HepG2 (cell line): ENCODE measurements around the gene ZNF653. TPM values are rescaled to one million over a fixed set of nuclear protein-coding genes. Genes with fewer than 3 reads are reported as not detected.

Experiments used
- ARHGAP35 ChIP-seq: sonication (generic); formaldehyde crosslinking; IDR thresholded peaks from 2 replicates; pipeline ENCODE4 v1.9.0; 2022; ENCODE audit warnings: mild to moderate bottlenecking, inconsistent platforms, moderate library complexity, missing genetic modification reagents, borderline replicate concordance
- FOXC1 ChIP-seq: sonication (generic); formaldehyde crosslinking; IDR thresholded peaks from 2 replicates; pipeline ENCODE4 v1.8.0; 2022; ENCODE audit warnings: mild to moderate bottlenecking, missing genetic modification reagents, borderline replicate concordance
- MAFG ChIP-seq: sonication (generic); formaldehyde crosslinking; IDR thresholded peaks from 2 replicates; pipeline ENCODE4 v1.5.1; 2020; ENCODE audit warnings: mild to moderate bottlenecking, missing genetic modification reagents
- NCOA2 ChIP-seq: sonication (generic); formaldehyde crosslinking; IDR thresholded peaks from 2 replicates; pipeline ENCODE4 v1.8.0; 2022; ENCODE audit warnings: inconsistent platforms
- NCOR1 ChIP-seq: fragments of 200-600 bp; sonication (generic); IDR thresholded peaks from 2 replicates; pipeline ENCODE4 v1.7.0; 2017; ENCODE audit warnings: antibody characterized with exemption, low read length, borderline replicate concordance
- PCBP1 ChIP-seq: fragments of 200-400 bp; formaldehyde crosslinking; IDR thresholded peaks from 2 replicates; pipeline ENCODE4 v1.6.1; 2017; ENCODE audit warnings: mild to moderate bottlenecking, low read depth, low read length, borderline replicate concordance
- TEAD2 ChIP-seq: sonication (generic); formaldehyde crosslinking; IDR thresholded peaks from 2 replicates; pipeline ENCODE4 v1.9.0; 2021; ENCODE audit warnings: missing genetic modification reagents
- U2AF2 ChIP-seq: fragments of 200-400 bp; formaldehyde crosslinking; IDR thresholded peaks from 2 replicates; pipeline ENCODE4 v1.6.1; 2017; ENCODE audit warnings: low read depth, mild to moderate bottlenecking, low read length
- ZFY ChIP-seq: sonication (generic); formaldehyde crosslinking; IDR thresholded peaks from 2 replicates; pipeline ENCODE4 v1.4.0; 2020; ENCODE audit warnings: missing genetic modification reagents
- ZNF234 ChIP-seq: sonication (generic); formaldehyde crosslinking; conservative IDR thresholded peaks from 2 replicates; pipeline ENCODE4 v1.5.1; 2020; ENCODE audit warnings: mild to moderate bottlenecking, missing genetic modification reagents
- ZNF7 ChIP-seq: IDR thresholded peaks from 2 replicates; pipeline ENCODE4 v1.6.1; 2016; ENCODE audit warnings: missing biosample characterization, missing genetic modification reagents
- ZNF788 ChIP-seq: sonication (generic); formaldehyde crosslinking; IDR thresholded peaks from 2 replicates; pipeline ENCODE4 v1.5.0; 2020; ENCODE audit warnings: mild to moderate bottlenecking, missing genetic modification reagents, borderline replicate concordance
- ZSCAN21 ChIP-seq: sonication (generic); formaldehyde crosslinking; IDR thresholded peaks from 2 replicates; pipeline ENCODE4 v1.8.0; 2022; ENCODE audit warnings: mild to moderate bottlenecking, missing genetic modification reagents, moderate library complexity, borderline replicate concordance
- polyA plus RNA-seq, 8 experiments: library from polyadenylated mRNA; depleted of rRNA in 3 of 8; stranded (reverse) in 7 of 8; unstranded in 1 of 8; fragments of >200 nt; fragmentation: Illumina TruSeq in 4 of 8; extraction: Trizol in 4 of 8; gene quantifications; 2 replicates each; pipeline versions ENCODE4 v1.2.1 to v1.2.3, GENCODE V29; 2011 to 2016; ENCODE audit warnings: low read depth in 4 of 8, missing spikeins in 1 of 8, mixed read lengths in 1 of 8; ENCODE audit not compliant: insufficient read depth in 1 of 8
- total RNA-seq, 5 experiments: library from RNA; depleted of rRNA; stranded (reverse); fragments of >200 nt; fragmentation: Illumina TruSeq; extraction: Trizol; gene quantifications; 2 replicates each; pipeline ENCODE4 v1.2.3, GENCODE V29; 2016; ENCODE audit warnings: low read depth in 1 of 5
- TF ChIP-seq, protein P1 (sequence below): sonication (generic); formaldehyde crosslinking; IDR thresholded peaks from 2 replicates; pipeline ENCODE4 v1.5.0; 2020; ENCODE audit warnings: missing genetic modification reagents
- TF ChIP-seq, protein P2 (sequence below): IDR thresholded peaks from 2 replicates; pipeline ENCODE4 v1.6.1; 2016; ENCODE audit warnings: low read depth, missing genetic modification reagents, missing compliant biosample characterization
- TF ChIP-seq, protein P3 (sequence below): sonication (generic); formaldehyde crosslinking; IDR thresholded peaks from 2 replicates; pipeline ENCODE4 v1.4.0; 2020; ENCODE audit warnings: mild to moderate bottlenecking, missing genetic modification reagents
- TF ChIP-seq, protein P4 (sequence below): sonication (generic); formaldehyde crosslinking; IDR thresholded peaks from 2 replicates; pipeline ENCODE4 v1.5.0; 2020; ENCODE audit warnings: missing genetic modification reagents, mild to moderate bottlenecking, borderline replicate concordance
- TF ChIP-seq, protein P5 (sequence below): sonication (generic); formaldehyde crosslinking; IDR thresholded peaks from 2 replicates; pipeline ENCODE4 v1.4.0; 2020; ENCODE audit warnings: mild to moderate bottlenecking, missing genetic modification reagents

The ZNF653 gene
- total and polyA plus RNA-seq, 2 of the 13 experiments (the other 11 are each of a cell fraction or from before 2014, with no cell fraction given), result 4.7 to 7.1 TPM

DNA sequence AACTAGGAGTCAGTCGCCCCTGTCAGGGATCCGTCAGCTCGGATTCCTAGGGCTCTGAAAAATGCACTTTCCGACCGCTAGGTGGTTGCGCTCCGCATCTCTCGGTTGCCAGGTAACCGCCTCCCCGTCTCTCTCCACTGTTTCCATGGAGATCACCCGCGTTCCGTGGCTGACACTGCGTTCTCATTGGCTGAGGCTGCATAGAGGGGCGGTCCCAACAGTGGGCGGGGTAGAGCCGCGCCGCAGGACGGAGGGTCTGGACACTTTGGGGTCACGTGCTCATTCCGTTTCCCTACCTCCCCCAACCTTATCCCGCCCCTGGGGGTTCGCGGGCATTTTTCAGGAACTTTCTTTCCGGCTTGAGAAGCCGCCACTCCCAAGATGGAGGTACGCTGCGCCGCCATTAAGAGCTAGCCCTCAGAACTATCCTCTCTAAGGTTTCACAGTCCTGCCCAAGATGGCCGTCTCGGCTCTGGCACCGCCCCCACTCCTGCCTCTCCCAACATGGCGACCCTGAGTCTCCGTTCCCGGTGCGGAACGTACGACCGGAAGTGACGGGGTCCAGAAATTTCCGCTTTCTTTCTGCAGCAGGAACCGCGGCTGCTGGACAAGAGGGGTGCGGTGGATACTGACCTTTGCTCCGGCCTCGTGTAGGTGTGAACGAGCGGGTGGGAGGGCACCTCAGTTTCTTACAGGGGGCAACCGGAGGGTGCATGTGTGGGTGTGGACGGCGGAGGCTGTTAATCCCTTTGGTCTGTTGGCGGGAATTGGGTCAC is 70.4 kb downstream of the ZNF653 start, which contains the start of the genes ODAD3 and PRKCSH (continued):
- TF ChIP-seq FOXC1 (CRISPR knock-in tag) (no peak), NCOR1 (no peak; the same call in 1 of the 2 replicates), ZSCAN21 (CRISPR knock-in tag) (no peak; the same call in 1 of the 2 replicates), ZNF234 (no peak), NCOA2 (no peak), ARHGAP35 (CRISPR knock-in tag) (no peak), ZNF788 (CRISPR knock-in tag) (peak; percentile 64; the same call in 1 of the 2 replicates), PCBP1 (no peak), U2AF2 (no peak), ZNF7 (no peak), TEAD2 (CRISPR knock-in tag) (no peak), MAFG (CRISPR knock-in tag) (no peak), ZFY (peak; percentile 88)
- TF ChIP-seq, protein P1, sequence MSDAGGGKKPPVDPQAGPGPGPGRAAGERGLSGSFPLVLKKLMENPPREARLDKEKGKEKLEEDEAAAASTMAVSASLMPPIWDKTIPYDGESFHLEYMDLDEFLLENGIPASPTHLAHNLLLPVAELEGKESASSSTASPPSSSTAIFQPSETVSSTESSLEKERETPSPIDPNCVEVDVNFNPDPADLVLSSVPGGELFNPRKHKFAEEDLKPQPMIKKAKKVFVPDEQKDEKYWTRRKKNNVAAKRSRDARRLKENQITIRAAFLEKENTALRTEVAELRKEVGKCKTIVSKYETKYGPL (CRISPR knock-in tag), result no peak
- TF ChIP-seq, protein P2, sequence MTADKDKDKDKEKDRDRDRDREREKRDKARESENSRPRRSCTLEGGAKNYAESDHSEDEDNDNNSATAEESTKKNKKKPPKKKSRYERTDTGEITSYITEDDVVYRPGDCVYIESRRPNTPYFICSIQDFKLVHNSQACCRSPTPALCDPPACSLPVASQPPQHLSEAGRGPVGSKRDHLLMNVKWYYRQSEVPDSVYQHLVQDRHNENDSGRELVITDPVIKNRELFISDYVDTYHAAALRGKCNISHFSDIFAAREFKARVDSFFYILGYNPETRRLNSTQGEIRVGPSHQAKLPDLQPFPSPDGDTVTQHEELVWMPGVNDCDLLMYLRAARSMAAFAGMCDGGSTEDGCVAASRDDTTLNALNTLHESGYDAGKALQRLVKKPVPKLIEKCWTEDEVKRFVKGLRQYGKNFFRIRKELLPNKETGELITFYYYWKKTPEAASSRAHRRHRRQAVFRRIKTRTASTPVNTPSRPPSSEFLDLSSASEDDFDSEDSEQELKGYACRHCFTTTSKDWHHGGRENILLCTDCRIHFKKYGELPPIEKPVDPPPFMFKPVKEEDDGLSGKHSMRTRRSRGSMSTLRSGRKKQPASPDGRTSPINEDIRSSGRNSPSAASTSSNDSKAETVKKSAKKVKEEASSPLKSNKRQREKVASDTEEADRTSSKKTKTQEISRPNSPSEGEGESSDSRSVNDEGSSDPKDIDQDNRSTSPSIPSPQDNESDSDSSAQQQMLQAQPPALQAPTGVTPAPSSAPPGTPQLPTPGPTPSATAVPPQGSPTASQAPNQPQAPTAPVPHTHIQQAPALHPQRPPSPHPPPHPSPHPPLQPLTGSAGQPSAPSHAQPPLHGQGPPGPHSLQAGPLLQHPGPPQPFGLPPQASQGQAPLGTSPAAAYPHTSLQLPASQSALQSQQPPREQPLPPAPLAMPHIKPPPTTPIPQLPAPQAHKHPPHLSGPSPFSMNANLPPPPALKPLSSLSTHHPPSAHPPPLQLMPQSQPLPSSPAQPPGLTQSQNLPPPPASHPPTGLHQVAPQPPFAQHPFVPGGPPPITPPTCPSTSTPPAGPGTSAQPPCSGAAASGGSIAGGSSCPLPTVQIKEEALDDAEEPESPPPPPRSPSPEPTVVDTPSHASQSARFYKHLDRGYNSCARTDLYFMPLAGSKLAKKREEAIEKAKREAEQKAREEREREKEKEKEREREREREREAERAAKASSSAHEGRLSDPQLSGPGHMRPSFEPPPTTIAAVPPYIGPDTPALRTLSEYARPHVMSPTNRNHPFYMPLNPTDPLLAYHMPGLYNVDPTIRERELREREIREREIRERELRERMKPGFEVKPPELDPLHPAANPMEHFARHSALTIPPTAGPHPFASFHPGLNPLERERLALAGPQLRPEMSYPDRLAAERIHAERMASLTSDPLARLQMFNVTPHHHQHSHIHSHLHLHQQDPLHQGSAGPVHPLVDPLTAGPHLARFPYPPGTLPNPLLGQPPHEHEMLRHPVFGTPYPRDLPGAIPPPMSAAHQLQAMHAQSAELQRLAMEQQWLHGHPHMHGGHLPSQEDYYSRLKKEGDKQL (CRISPR knock-in tag), result no peak; the same call in 1 of the 2 replicates
- TF ChIP-seq, protein P3, sequence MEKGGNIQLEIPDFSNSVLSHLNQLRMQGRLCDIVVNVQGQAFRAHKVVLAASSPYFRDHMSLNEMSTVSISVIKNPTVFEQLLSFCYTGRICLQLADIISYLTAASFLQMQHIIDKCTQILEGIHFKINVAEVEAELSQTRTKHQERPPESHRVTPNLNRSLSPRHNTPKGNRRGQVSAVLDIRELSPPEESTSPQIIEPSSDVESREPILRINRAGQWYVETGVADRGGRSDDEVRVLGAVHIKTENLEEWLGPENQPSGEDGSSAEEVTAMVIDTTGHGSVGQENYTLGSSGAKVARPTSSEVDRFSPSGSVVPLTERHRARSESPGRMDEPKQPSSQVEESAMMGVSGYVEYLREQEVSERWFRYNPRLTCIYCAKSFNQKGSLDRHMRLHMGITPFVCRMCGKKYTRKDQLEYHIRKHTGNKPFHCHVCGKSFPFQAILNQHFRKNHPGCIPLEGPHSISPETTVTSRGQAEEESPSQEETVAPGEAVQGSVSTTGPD (CRISPR knock-in tag), result no peak
- TF ChIP-seq, protein P4, sequence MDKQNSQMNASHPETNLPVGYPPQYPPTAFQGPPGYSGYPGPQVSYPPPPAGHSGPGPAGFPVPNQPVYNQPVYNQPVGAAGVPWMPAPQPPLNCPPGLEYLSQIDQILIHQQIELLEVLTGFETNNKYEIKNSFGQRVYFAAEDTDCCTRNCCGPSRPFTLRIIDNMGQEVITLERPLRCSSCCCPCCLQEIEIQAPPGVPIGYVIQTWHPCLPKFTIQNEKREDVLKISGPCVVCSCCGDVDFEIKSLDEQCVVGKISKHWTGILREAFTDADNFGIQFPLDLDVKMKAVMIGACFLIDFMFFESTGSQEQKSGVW (CRISPR knock-in tag), result no peak
- TF ChIP-seq, protein P5, sequence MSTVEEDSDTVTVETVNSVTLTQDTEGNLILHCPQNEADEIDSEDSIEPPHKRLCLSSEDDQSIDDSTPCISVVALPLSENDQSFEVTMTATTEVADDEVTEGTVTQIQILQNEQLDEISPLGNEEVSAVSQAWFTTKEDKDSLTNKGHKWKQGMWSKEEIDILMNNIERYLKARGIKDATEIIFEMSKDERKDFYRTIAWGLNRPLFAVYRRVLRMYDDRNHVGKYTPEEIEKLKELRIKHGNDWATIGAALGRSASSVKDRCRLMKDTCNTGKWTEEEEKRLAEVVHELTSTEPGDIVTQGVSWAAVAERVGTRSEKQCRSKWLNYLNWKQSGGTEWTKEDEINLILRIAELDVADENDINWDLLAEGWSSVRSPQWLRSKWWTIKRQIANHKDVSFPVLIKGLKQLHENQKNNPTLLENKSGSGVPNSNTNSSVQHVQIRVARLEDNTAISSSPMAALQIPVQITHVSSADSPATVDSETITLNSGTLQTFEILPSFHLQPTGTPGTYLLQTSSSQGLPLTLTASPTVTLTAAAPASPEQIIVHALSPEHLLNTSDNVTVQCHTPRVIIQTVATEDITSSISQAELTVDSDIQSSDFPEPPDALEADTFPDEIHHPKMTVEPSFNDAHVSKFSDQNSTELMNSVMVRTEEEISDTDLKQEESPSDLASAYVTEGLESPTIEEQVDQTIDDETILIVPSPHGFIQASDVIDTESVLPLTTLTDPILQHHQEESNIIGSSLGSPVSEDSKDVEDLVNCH (CRISPR knock-in tag), result no peak
